AG20443 (cell line): ENCODE results near the gene UCMA.
A peak's percentile ranks its signal among the peaks of the same experiment; 100 is the strongest.
"Not testable (repeated sequence)": the region's sequence is repeated elsewhere in the genome, so short reads cannot be mapped to it uniquely, and the experiment has no call there.

ENCODE experiments used
- DNase-seq: peaks from one replicate; pipeline ENCODE4 v3.0.0; 2012; ENCODE audit warnings: low spot score, mixed read lengths

Gene UCMA

GRCh38 chr10:13234172-13234571 is at the start of gene UCMA:
Gene UCMA, minus strand, starts transcription at chr10:13234374. Its CDS starts 116 bp downstream, at chr10:13234258.
- no peak for DNase-seq

GRCh38 chr10:13282348-13282747 is 48.2 kb upstream of the UCMA start:
- not testable (repeated sequence) for DNase-seq

- DNase-seq, result no peak
Measured at GRCh38 chr10:13276749-13277365, 42.7 kb upstream of the UCMA start.

GRCh38 chr10:13276146-13276545 is 42.0 kb upstream of the UCMA start:
- not testable (repeated sequence) for DNase-seq

- DNase-seq, result peak; percentile 52
Measured at GRCh38 chr10:13272164-13272571, 38.0 kb upstream of the UCMA start.

GRCh38 chr10:13271552-13272163 is 37.5 kb upstream of the UCMA start:
- peak; percentile 39 for DNase-seq

GRCh38 chr10:13270877-13271551 is 36.8 kb upstream of the UCMA start:
- DNase-seq, result peak; percentile 73

GRCh38 chr10:13268841-13269240 is 34.7 kb upstream of the UCMA start:
- no peak for DNase-seq

GRCh38 chr10:13268310-13268709 is 34.1 kb upstream of the UCMA start:
- DNase-seq, result no peak

GRCh38 chr10:13263591-13263990 is 29.4 kb upstream of the UCMA start:
- DNase-seq, result no peak

- no peak for DNase-seq
Measured at GRCh38 chr10:13262433-13262832, 28.3 kb upstream of the UCMA start.

- no peak for DNase-seq
Measured at GRCh38 chr10:13257621-13258140, 23.5 kb upstream of the UCMA start.

- DNase-seq, result no peak
Measured at GRCh38 chr10:13256627-13257026, 22.5 kb upstream of the UCMA start.

- no peak for DNase-seq
Measured at GRCh38 chr10:13253726-13254125, 19.6 kb upstream of the UCMA start.

GRCh38 chr10:13247784-13248183 is 13.6 kb upstream of the UCMA start:
- no peak for DNase-seq

- no peak for DNase-seq
Measured at GRCh38 chr10:13247246-13247645, 13.1 kb upstream of the UCMA start.

- DNase-seq, result not testable (repeated sequence)
Measured at GRCh38 chr10:13242260-13242659, 8.1 kb upstream of the UCMA start.

- no peak for DNase-seq
Measured at GRCh38 chr10:13241613-13242012, 7.4 kb upstream of the UCMA start.

- DNase-seq, result no peak
Measured at GRCh38 chr10:13239923-13240322, 5.7 kb upstream of the UCMA start.

- no peak for DNase-seq
Measured at GRCh38 chr10:13238271-13239077, 4.3 kb upstream of the UCMA start.

GRCh38 chr10:13236638-13237037 is 2.5 kb upstream of the UCMA start:
- no peak for DNase-seq

- DNase-seq, result not testable (repeated sequence)
Measured at GRCh38 chr10:13234736-13235135, 562 bp upstream of the UCMA start.
